H54 (cell line): ENCODE data around the gene APP.
A peak's percentile ranks its signal among the peaks of the same experiment; 100 is the strongest.

ENCODE experiments used
- DNase-seq: peaks from one replicate; pipeline ENCODE4 v3.0.0; 2011; ENCODE audit warnings: low spot score, mixed read lengths; ENCODE audit not compliant: insufficient read length
- FAIRE-seq: peaks from 3 replicates; lab custom pipeline; 2011; peaks lifted over from hg19 to GRCh38; lab: Jason Lieb, UNC
- POLR2A ChIP-seq: IDR thresholded peaks from 2 replicates; pipeline ENCODE4 v1.6.1; 2011; ENCODE audit warnings: low read depth, mild to moderate bottlenecking, low read length

Gene APP

DNA sequence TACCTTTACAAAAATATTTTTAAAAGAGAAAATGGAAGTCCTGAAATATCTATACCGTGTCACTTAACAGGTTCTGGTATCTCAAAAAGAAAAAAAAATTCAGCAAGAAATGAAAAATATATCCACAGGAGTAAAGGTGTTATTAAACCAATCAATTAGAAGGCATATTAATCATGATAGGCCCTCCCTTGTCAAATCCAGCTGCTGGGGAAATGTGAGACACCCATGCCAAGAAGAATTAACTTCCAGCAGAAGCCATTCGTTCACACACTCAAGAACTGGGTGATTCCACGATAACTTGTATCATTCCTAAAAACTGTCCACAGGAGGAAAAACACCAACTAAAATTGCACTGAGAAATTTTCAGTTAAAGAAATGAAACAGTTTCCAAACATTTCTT is 57.6 kb downstream of the APP start:
- no peak for TF ChIP-seq POLR2A
- DNase-seq: no peak
- FAIRE-seq: no peak

DNA sequence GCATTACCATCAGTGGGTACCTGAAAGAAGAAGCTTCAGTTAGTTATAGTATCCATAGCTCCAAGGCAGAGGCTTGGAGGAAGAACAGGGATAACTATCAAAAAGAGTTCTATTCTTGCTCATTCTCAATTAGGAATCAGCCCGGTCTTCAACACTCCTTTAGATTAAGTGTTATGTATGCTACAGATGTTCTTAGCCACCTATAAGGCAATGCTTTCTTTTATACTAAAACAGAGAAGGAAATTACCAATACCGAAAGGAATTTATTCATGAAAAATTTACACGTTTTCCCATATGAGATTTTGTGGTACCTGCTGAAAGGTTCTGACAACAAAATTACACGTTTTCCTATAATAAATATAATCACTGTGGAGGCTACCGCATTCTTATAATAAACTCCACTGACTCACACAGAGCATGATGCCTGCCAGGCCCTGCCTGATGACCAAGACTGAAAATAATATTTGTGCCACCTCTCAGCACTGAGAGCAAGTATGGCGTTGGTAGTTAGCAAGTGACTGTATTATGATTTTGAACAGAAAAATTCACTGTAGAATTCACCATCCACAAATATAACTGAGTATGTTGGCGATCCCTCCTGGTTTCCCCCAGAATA is 58.3 kb downstream of the APP start:
- FAIRE-seq (no peak), DNase-seq (no peak)
- TF ChIP-seq POLR2A: no peak

DNA sequence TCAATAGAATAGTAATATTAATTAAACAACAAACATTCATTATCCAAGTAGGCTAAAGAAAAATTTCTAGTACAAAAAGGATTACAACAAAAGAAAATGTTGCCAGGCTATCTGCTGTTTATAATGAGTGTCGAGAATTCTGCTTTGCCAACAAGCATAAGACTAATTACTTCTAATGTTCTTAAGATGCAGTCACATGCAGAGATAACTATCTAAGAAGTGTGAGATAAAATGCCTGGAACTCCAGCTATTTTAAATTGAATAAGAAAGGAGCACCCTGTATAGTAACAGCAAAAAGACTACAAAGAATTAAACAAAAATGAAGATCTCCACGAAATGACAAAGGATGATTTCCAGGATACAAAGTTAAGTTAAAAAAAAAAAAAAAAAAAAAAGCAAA is 59.9 kb downstream of the APP start:
- no peak for FAIRE-seq
- no peak for TF ChIP-seq POLR2A

DNA sequence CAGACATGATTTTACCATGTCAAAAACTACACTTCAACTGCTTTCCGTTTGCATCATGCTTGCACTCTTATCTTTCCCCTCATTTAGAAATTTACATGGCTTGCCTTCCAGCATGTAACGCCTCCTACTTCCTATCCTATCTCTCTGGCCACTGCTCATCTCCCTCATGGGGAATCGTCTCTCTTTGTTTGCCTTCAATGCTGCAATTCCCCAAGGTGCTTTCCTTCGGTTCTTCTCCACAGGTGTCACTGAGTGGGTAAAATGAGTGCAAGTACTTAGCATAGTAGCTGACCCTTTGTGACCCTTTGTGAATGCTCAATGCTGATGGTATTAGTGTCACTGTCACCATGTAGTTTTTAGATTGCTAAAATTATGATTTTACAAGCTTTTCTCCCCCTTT is 63.1 kb downstream of the APP start:
- TF ChIP-seq POLR2A: no peak
- no peak for DNase-seq
- FAIRE-seq: no peak

More for the DNA sequence above, 59.9 kb downstream of the APP start:
- DNase-seq: no peak

DNA sequence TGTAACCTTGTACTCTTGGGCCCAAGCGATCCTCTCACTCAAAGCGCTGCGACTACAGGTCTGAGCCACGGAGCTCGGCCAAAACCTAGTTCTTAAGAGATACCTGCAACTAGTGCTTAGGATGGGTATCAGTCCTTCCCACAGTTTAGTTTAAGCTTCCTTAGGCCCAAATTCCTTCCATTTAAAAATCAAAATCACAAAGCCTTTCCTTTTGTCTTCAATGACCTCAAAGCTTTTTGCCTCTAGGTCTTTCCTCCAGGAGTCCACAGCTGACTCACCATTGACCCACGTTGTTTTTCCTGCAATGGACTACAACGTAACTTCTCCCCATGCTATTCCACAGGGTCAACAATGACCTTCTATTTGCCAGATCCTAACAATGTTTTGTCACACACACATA is 64.0 kb downstream of the APP start:
- DNase-seq (no peak), FAIRE-seq (no peak)
- no peak for TF ChIP-seq POLR2A

DNA sequence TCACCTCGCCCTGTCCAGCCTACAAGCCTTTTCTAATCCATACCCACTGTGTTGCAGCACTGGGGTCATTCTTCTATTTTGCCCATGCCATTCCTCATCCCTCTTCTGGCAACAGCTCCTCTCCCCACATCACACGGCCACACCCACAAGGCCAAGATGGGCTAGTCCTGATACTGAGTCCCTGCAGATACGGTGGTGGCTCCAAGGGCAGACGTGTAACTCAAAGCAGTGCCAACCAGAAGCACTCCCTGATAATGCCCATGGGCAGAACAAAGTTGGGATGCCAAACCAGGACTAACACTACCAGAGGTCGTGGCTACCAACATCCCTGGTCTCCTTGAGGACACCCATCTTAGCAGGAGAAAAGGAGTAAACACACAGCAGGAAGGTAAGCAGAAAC is 64.8 kb downstream of the APP start:
- DNase-seq (no peak), FAIRE-seq (no peak)
- TF ChIP-seq POLR2A: no peak

DNA sequence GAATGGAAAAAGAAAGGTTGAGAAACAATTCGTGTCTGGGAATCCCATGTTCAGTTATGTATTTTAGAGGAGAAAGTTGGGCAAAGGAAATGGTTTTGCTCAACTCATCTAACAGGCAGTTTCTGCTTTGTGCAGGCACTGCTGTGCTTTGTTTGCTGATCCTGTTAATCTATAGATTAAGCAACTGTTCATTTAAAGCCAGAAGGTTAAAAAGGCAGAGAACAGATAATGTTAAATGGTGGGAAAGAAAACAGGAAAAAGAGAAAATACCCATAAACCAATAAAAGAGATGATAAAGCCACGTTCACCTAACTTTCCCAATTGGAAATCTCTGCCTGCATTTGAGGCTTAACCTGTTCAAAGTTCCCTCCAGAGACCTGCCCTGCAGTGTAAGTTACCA is 70.0 kb downstream of the APP start:
- FAIRE-seq: no peak
- no peak for TF ChIP-seq POLR2A
- DNase-seq: no peak

DNA sequence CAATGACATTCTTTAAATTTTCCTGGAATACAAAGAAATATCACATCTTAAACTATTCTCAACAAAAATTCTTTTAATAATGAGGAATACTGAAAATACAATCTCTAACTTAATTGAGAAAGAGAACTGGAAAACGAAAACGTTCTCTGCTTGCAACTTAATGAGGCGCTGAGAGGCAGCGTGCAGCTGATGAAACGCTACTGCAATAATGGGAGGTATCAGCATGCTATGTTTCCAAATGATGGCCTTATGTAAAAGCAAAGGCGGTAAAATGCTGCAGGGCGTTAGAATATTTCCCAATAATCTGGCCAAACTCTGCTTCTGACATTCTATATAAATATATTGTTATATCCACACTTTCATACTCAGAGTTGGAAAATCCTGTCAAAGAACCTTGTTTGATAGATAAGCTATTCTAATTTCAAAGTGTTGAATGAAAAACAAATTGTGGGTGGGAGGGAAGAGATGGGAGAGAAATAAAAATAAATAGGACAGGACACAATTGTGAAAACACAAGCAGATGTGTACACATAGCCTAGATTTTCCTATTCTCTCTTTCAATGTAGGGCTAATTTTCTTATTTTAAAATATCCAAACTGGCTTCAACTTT is 70.9 kb downstream of the APP start:
- no peak for TF ChIP-seq POLR2A
- FAIRE-seq (no peak), DNase-seq (no peak)

DNA sequence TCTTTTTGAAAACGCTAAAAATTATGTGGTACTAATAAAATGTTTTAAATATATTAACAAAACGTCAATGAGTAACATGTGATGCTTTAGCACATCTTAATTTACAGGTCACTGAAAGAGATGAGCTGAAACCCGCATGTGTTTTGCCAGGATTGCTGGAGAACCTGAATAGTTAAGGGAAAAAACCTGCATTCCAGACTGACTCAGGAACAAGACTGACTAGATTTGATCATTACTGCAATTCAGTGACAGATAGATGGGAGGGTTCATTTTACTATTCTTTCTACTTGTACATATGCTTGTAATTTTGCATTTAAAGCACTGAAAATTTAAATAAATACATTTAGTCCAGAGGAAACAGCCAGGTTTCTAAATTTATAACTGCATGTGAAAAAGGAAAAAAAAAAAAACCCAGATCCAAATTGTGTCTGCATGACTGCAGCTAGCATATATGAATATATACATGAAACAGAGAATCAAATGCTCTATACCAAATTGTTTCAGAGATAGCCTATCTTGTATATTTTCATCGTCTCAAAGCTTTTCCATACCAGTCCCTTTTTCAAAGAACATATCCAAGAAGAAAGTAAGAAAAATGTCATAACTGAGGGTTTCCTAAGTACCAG is 71.7 kb downstream of the APP start:
- DNase-seq (no peak), FAIRE-seq (no peak)
- TF ChIP-seq POLR2A: no peak

DNA sequence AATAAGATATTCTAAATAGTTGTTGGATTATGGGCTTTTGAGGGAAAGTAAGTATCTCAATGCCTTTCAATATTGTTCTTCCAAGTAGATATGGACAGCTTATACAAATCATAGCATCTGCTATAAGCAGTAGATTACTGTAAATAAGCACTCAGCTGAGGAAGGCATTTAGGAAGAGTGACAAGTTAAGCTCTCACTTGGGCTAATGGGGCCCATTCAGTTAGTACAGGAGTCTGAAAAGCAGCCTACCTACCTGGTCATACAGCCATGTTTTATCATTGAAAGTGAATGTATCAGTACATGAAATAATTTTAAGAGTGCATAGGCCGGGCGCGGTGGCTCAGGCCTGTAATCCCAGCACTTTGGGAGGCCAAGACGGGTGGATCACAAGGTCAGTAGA is 73.1 kb downstream of the APP start:
- FAIRE-seq (no peak), DNase-seq (no peak)
- TF ChIP-seq POLR2A: no peak

DNA sequence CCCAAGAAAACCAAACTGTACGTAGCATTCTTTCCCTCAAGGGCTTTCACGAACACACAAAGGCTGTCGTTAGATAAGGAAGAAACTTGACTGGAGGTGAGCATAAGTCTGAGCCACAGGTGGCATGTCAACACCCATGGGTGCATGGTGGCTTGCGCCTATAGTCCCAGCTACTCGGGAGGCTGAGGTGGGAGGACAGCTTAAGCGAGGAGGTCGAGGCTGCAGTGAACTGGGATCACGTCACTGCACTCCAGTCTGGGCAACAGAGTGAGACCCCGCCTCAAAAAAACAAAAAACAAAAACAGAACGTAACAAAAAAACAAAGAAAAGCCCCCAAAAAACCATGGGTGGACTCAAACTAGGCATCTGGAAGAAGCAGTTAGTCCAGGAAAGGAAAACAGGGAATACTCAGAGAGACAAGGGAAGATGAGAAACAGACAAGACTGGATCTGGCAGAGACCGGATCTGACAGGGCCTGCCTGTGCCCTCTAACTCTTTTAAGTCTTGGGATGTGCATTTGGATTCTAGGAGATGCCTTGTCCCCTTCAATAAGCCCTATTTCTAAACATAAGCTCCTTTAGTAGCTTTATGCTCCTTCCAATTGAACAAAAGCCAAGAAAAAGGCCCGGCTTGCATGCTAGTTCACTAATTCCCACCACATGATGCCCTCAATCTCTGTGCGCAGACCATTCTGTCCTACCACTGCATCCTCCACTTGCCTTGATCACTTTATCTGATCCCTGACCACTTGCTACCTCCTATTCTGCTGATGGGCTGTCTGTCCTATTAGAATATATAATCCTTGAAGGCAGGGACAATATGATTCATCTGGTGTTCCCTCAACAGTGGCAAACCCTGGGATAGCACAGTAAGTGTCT is 73.8 kb downstream of the APP start:
- FAIRE-seq: no peak
- DNase-seq: no peak
- no peak for TF ChIP-seq POLR2A

DNA sequence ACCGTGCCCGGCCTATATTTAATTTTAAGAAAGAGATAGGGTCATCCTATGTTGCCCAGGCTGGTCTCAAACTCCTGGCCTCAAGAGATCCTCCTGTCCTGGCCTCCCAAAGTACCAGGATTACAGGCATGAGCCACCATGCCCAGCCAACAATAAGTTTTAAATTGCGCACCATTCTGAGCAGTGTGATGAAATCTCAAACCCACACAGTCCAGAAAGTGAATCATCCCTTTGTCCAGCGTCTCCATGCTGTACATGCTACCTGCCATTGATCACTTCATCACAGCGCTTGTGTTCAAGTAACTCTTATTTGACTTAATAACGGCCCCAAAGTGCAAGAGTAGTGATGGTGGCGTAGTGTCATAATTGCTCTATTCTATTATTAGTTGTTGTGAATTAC is 75.4 kb downstream of the APP start:
- no peak for FAIRE-seq
- TF ChIP-seq POLR2A: no peak
- DNase-seq: no peak

DNA sequence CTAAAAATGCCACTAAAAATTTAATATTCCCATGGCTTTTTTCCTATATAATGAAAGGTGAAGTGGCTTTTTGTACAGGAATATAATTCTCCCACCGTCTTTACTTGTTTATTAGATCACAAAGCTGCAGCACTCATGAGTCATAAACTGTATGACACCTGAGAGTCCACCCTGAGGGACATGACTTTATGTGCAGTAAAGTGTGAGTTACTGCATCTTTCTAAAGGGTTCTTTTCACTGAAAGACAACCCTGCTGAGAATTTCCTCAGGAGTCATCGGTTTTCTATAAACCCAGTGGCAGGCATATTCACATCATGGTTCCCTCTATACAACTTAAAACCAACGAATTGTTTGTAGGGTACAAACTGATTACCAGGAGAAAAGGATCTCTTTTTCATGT is 77.4 kb downstream of the APP start:
- FAIRE-seq (no peak), DNase-seq (peak; percentile 15)
- no peak for TF ChIP-seq POLR2A

DNA sequence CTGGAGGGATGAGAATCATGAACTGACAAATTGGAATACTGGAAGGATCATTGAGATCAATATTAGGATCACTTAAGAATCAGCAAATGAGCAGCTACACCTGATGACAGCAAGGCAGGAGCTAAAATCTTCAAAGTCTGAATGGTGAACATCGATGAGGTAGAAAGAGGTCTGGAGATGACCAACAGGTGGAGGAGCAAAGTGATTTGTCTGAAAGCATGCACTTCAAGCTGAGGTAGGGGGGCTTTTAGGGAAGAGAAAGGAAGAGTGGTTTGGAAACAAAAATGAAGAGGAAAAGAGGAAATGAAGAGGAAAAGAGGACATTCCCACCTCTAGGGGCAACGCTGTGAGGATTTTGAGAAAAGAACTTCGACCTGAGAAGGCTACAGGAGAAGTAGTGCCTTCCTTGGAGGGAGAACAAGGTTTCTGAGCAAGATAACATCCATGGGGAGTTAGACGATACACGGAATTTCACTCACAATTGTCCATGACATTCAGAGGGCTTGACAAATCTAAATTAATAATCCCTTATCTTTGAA is 79.0 kb downstream of the APP start:
- no peak for DNase-seq
- TF ChIP-seq POLR2A: no peak
- FAIRE-seq: no peak
